HFF-Myc (cell line): ENCODE results near the gene TRIM27.

Experiments
- DNase-seq: peaks from one replicate; pipeline ENCODE4 v3.0.0-alpha.2; 2011; ENCODE audit warnings: low read depth; ENCODE audit errors: extremely low read depth
- H3K4me3 ChIP-seq: replicated peaks from 2 replicates; pipeline ENCODE4 v1.5.1; 2011; ENCODE audit warnings: low read depth, mild to moderate bottlenecking, control low read depth, low read length
- TF ChIP-seq, protein P1 (sequence below): IDR thresholded peaks from 2 replicates; pipeline ENCODE4 v1.5.1; 2012; ENCODE audit warnings: mild to moderate bottlenecking, low read depth, low read length, control low read depth; ENCODE audit errors: missing control alignments

Gene TRIM27

GRCh38 chr6:28903686-28904085 is 20.1 kb downstream of the TRIM27 start:
- TF ChIP-seq, protein P1, sequence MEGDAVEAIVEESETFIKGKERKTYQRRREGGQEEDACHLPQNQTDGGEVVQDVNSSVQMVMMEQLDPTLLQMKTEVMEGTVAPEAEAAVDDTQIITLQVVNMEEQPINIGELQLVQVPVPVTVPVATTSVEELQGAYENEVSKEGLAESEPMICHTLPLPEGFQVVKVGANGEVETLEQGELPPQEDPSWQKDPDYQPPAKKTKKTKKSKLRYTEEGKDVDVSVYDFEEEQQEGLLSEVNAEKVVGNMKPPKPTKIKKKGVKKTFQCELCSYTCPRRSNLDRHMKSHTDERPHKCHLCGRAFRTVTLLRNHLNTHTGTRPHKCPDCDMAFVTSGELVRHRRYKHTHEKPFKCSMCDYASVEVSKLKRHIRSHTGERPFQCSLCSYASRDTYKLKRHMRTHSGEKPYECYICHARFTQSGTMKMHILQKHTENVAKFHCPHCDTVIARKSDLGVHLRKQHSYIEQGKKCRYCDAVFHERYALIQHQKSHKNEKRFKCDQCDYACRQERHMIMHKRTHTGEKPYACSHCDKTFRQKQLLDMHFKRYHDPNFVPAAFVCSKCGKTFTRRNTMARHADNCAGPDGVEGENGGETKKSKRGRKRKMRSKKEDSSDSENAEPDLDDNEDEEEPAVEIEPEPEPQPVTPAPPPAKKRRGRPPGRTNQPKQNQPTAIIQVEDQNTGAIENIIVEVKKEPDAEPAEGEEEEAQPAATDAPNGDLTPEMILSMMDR: no peak
- no peak overlapping the region for H3K4me3 ChIP-seq
- peak; percentile 30 for DNase-seq

DNA sequence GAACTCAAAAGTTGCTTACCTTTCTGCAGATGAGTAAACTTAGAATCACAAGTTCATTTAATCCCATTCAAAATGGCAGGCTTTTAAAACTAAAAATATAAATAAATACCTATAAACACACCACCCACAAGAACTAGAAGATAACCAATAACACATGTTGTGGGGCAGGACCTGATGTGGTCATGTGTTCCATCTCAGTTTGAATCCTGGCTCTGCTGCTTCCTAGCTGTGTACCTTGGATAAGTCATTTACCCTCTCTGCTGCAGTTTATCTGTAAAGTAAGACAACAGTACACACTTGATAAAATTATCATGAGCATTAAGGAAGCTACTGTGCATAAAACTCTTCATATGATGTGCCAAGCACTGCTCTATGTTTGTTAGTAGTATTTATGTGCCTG is 22.0 kb downstream of the TRIM27 start:
- DNase-seq: peak; percentile 67
- TF ChIP-seq, protein P1: no peak

DNA sequence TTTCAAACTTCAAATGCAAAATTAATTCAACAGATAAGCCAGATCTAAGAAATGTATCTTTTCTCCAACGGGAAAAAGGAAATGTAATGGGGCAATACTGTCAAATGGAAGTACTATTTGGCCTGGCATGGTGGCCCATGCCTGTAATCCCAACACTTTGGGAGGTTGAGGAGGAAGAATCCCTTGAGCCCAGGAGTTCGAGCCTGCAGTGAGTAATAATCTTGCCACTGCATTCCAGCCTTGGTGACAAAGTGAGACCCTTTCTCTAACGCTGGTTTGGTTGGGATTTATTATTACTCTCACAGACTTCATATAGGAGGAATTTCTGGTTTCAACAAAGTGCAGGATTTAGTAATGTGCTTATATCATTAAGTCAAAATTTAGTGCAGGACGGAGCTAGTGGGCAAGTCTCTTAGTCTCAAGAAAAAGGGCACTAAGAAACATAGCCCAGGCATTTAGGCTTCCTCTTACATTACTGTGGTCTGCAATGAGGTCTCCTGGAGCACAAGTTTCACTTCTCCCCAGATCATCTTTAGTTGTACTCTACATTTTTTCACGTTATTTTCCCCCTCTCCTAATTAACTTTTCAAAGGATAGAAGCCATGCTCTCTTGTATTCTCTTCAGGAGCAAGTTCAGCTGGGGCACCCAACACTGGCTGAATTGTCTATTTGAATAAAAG is 23.1 kb downstream of the TRIM27 start:
- no peak for DNase-seq
- TF ChIP-seq, protein P1: no peak
- H3K4me3 ChIP-seq: no peak overlapping the region

More for the DNA sequence above, 22.0 kb downstream of the TRIM27 start:
- H3K4me3 ChIP-seq: no peak overlapping the region

DNA sequence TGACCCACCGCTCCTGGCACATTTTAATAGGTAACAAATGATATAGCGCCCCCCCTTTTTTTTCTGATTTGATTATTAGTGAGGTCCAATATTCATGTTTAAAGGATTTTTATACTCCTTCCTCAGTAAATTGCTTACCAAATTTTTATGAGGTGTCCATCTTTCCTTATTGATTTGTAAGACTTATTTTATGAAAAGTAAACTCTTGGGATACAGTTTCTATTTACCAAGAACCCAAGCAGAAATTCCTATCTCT is 25.1 kb downstream of the TRIM27 start:
- H3K4me3 ChIP-seq: no peak overlapping the region
- TF ChIP-seq, protein P1: no peak

DNA sequence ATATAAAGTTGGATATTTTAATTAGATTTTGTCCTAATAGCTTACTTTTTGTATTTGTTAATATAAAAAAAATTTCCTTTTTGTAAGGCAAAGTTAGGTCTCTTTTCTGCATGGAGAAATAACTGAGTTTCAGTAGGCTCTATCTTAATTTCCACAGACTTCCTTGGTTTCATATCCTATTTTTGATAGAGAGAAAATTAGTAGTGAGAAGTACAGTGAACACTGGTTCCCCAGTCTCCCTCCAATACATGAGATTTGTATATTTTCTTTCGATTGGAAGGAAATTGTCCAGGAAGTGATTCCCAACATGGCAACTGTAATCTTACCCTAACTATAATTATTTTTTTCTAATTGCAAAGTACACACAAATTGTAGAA is 26.4 kb downstream of the TRIM27 start:
- H3K4me3 ChIP-seq: peak overlapping the region; percentile 73
- TF ChIP-seq, protein P1: no peak
- no peak for DNase-seq

More for the DNA sequence above, 25.1 kb downstream of the TRIM27 start:
- DNase-seq: no peak

- peak overlapping the region; percentile 73 for H3K4me3 ChIP-seq
- TF ChIP-seq, protein P1: peak; percentile 16
- DNase-seq: peak; percentile 37
Measured at GRCh38 chr6:28896505-28897368, 27.0 kb downstream of the TRIM27 start.
